Activated CD4-positive, alpha-beta T cell treated with anti-CD3 and anti-CD28 coated beads, Interleukin-2, amount 50 U/mL, for 24 hours (primary cell): ENCODE data around the gene CEP20.
A peak's percentile ranks its signal among the peaks of the same experiment; 100 is the strongest.
"Not testable (repeated sequence)": the region's sequence is repeated elsewhere in the genome, so short reads cannot be mapped to it uniquely, and the experiment has no call there.

Experiments used
- DNase-seq, 2 donors: peaks; one replicate each; pipeline ENCODE4 v3.0.0-alpha.2; 2020; ENCODE audit warnings: low read depth in 1 of 2, low spot score in 1 of 2

Gene CEP20, protein sequence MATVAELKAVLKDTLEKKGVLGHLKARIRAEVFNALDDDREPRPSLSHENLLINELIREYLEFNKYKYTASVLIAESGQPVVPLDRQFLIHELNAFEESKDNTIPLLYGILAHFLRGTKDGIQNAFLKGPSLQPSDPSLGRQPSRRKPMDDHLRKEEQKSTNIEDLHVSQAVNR

DNA sequence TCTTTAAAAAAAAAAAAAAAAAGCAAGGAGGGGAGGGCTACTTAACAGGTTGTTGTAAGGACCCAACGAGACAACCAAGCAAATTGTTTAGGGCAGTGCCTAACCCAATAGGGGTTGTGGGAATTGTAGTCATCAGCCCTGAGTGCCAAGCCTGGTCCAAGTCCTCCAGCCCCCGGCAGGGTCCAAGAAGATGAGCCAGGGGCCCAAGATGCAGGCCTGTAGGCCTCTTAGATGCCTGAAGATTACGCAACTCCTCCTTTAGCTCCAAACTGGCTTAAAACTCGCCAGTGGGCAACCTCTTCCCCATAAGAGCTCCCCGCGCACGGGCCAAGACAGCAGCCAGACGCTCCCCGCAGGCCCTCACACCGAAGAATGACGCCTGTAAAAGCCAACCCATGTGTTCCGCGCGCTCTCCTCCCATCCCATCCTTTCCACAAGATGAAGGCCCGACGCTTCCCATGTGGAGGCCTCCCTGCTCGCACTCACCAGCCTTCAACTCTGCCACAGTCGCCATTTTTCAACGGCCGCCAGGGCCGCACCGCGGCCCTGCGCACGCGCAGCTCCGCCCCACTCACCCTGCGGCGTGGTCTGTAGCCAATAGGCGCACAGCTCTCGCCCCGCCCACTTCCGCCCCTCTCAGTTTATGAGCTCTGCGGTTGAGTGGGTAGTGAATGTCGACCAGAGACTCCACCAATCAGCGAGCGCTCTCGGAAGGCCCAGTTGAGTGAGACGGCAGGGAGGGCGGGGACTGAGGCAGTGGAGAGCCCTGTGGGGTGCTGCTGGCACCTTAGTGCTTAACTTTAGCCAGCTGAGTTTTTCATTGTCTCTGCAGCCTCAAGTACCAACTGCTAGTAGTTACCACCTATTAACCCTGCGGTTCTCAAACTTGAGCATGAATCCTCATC is at the start of gene CEP20:
Gene CEP20 (minus strand): TSS at position 532 of the 905 bp plus-strand sequence. CDS start 18 bp downstream, at position 514.
- DNase-seq: peak; percentile 98 to 100

DNA sequence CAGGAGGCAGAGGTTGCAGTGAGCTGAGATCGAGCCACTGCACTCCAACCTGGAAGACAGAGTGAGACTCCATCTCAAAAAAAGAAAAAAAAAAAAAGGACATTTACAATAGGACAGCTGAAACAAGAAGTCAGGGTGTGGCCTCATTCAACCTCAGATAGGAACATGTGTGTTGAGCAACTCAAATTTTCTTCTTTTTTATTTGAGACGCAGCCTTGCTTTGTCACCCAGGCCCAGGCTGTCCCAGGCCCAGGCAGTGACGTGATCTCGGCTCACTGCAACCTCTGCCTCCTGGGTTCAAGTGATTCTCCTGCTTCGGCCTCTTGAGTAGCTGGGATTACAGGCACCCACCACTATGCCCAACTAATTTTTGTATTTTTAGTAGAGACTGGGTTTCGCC is 48.4 kb upstream of the CEP20 start:
- DNase-seq: not testable (repeated sequence)

DNA sequence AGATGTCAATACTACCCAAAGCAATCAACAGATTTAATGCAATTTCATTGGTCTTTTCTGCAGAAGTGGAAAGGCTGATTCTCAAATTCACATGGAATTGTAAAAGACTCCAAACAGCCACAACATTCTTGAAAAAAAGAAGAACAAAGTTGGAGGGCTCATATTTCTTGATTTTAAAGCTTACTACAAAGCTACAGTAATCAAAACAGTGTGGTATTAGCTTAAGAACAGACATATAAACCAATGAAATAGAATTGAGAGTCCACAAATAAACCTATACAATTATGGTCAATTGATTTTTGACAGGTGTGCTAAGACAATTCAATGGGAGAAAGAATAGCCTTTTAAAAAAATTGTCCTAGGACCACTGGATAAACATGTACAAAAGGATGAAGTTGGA is 46.6 kb upstream of the CEP20 start:
- no peak for DNase-seq

DNA sequence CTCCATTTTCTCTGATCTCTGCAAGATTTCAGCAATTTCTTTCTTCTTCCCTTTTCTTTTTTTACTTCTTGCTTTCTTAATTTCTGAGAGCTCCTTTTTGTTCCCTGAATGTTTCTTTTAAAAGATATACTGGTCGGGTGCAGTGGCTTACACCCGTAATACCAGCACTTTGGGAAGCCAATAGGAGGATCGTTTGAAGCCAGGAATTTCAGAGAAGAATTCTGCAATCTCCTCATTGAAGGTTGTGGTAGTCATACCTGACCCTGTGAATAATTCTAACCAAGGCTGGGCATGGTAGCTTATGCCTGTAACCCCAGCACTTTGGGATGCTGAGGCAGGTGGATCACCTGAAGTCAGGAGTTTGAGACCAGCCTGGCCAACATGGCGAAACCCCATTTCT is 45.4 kb upstream of the CEP20 start:
- DNase-seq: no peak

DNA sequence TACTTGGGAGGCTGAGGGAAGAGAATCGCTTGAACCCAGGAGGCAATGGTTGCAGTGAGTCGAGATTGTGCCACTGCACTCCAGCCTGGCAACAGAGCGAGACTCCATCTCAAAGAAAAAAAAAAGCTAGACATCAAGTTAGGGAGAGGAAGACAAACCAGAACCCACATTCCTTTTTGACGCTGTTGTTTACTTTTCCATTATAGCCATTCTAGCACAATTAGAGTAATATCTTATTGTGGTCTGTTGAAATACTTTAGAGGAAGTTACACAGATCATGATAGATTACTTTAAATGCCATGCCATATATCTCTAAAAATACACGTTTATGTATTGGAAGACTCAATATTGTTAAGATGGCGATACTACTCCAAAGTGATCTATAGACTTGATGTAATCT is 44.5 kb upstream of the CEP20 start:
- DNase-seq: no peak

DNA sequence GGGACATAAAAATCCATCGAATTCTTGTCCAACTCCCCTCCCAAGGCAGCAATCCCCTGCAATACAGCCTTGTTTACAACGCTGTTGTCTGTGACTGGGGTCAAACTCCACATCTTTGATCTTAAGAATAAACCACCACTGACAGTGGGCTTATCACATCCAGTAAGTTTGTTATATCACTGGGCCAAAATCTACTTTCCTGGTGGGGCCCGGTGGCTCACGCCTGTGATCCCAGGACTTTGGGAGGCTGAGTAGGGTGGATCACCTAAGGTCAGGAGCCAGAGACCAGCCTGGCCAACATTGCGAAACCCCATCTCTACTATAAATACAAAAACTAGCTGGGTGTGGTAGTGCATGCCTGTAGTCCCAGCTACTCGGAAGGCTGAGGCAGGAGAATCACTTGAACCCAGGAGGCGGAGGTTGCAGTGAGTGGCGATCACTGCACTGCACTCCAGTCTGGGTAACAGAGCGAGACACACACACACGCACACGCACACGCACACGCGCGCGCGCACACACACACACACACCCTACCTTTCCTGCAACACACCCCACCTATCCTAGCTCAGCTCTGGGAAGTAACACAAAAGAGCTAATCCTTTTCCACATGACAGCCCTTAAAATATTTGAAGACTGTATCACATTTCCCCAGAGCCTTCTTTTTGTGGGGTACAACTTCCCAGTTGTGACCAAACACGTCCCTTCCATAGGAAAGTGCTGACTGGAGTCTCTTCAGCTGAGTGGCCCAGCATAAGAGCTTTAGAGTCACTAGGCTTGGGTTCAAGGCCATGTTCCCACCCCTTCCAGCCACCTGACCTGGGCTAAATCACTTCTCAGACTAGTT is 40.1 kb upstream of the CEP20 start:
- DNase-seq: no peak

DNA sequence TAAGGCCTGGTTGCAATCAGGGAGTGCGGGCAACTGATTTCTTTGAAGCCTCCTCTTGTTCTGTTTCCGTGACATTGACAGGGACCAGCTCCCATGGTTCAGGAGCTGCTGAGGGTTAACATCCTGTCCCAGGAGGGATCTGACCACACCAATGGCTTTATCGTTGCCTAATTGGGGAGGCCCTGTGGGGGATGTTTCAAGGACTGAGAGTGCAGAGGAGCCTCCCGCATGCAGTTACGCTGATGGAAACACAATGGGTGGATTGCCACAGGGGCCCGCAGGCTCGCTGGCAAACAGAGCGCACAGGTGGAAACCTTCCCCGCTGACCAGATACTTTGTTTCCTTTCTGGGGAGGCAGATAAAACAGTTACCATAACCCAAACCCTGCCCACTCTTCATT is 37.2 kb upstream of the CEP20 start:
- DNase-seq: no peak

DNA sequence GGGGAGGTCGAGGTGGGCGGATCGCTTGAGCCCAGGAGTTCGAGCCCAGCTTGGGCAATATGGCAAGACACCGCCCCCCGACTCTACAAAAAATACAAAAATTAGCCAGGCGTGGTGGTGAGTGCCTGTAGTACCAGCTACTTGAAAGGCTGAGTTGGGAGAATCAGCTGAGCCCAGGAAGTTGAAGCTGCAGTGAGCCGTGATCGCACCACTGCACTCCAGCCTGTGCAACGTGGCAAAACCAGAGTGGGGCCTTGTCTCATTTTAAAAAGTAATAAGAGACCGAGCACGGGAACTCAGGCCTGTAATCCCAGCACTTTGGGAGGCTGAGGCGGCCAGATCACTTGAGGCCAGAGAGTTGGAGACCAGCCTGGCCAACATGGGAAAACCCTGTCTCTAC is 36.6 kb upstream of the CEP20 start:
- DNase-seq: no peak

DNA sequence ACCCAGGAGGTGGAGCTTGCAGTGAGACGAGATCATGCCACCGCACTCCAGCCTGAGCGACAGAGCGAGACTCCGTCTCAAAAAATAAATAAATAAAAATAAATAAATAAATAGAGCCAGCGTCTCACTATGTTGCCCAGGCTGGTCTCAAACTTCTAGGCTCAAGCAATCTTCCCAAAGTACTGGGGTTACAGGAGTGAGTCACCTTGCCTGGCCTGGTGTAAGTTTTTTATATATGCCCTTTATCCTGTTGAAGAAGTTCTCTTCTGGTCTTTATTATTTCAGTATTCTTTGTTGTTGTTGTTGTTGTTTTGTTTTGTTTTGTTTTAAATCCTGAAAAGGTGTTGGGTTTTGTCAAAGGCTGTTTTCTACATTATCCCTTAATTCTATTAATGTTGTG is 30.9 kb upstream of the CEP20 start:
- DNase-seq: no peak

DNA sequence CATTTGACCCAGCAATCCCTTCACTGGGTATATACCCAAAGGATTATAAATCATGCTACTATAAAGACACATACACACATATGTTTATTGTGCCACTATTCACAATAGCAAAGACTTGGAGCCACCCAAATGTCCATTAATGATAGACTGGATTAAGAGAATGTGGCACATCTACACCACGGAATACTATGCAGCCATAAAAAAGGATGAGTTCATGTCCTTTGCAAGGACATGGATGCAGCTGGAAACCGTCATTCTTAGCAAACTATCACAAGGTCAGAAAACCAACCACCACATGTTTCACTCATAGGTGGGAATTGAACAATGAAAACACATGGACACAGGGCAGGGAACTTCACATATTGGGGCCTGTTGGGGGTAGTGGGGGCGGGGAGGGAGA is 29.9 kb upstream of the CEP20 start:
- DNase-seq: not testable (repeated sequence)

DNA sequence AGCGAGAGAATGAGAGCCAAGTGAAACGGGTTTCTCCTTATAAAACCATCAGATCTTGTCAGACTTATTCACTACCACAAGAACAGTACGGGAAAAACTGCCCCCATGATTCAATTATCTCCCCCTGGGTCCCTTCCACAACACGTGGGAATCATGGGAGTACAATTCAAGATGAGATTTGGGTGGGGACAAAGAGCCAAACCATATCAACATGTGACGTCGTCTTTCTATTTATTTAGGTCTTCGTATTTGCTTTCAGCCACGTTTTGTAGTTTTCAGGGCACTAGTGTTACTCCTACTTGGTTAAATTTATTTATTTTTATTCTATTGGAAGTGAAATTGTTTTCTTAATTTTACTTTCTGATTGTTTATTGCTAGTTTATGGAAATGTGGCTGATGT is 27.9 kb upstream of the CEP20 start:
- no peak for DNase-seq

DNA sequence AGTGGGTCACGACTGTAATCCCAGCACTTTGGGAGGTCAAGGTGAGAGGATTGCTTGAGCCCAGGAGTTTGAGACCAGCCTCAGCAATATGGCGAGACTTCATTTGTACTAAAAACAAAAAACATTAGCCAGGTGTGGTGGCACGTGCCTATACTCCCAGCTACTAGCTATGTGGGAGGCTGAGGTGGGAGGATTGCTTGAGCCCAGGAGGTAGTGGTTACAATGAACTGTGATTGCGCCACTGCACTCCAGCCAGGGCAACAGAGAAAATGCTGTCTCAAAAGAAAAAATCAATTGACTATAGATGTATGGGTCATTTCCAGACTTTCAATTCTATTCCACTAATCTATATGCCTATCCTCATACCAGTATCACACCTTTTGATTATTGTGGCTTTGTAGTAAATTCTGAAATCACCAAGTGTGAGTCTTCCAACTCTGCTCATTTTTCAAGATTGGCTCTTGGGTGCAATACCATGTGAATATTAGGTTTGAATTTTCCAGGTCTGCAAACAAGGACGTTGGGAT is 27.2 kb upstream of the CEP20 start:
- DNase-seq: no peak

DNA sequence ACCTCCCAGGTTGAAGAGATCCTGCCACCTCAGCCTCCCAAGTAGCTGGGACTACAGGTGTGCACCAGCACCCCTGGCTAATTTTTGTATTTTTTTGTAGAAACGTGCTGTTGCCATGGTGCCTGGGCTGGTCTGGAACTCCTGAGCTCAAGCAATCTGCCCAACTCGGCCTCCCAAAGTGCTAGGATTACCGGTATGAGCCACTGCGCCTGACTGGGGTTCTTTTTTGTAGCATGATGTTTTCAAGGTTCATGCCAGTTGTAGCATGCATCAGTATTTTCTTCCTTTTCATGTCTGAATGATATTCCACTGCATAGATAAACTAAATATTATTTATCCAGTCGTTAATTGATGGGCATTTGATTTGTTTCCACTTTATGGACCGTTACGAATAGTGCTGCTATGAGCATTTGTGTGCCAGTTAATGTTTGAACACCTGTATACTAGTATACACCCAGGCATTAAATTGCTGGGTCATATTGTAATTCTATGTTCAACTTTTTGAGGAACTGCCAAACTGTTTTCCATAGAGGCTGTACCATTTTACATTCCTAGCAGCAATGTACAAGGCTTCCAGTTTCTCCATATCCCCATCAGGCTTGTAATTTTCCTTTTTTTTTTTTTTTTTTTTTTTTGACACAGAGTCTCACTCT is 24.8 kb upstream of the CEP20 start:
- no peak for DNase-seq

DNA sequence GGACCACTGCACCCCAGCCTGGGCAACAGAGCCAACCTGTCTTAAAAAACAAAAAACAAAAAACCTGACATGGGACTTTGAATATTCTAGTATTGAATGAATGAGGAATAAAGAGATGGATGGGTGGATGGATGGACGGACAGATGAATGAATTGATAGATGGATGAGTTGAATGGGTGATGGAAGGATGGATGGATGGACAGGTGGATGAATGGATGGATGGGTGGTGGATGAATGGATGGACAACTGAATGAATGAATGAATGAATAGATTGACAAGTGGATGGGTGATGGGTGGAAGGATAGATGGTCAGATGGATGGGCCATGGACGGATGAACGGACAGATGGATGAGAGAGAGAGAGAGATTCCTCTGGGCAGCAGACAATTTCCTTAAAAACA is 22.8 kb upstream of the CEP20 start:
- DNase-seq: no peak

DNA sequence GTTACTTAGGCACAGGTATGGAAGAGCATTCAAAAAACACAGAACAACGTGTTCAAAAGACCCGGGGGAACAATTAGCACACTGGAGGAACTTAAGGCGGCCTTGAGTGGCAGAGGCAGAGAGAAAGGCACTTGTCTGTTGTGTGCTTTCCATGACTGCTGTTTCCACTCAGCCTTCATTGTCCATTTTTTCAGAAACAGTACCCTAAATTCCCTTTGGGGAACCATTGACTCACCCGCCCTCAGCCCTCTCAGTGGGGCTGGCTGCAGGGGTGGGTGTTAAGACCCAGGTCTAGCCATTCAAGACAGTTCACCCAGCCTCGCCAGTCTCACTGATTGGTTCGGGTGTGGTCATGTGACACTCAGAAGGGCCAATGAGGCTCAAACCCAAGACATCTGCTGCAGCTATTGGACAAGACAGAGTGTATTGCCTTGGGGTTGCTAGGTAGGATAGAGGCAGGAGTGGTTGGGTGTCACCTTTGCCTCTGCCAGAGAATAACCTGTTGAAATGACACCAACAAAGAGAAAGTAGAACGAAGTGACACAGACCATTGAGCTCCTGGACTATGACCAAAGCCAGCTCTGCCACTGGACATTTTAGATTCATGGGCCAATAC is 19.6 kb upstream of the CEP20 start:
- peak in 1 of 2 donors; percentile 13 for DNase-seq

DNA sequence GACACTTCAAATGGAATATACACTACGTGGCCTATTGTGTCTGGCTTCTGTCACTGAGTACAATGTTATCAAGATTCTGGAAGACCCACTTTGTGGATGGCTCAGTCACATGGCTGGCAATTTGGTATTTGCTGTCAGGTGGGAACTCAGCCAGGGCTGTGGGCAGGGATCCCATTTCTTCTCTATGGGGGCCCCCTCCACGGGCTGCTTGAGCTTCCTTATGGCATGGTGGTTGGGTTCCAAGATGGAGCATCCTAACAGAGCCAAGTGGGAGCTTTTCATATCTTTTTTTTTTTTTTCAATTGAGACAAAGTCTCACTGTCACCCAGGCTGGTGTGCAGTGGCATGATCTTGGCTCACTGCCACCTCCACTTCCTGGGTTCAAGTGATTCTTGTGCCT is 18.0 kb upstream of the CEP20 start:
- DNase-seq: no peak

DNA sequence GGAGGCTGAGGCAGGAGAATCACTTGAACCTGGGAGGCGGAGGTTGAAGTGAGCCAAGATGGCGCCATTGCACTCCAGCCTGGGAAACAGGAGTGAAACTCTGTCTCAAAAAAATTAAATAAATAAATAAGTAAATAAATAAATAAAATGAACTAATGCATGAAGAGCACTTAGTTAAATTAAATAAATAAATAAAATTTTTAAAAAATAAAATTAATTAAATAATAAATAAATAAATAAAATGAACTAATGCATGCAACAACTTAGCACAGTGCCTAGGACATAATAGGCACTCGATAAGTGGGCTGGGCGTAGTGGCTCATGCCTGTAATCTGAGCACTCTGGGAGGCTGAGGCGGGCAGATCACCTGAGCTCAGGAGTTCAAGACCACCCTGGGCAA is 15.6 kb upstream of the CEP20 start:
- DNase-seq: no peak

DNA sequence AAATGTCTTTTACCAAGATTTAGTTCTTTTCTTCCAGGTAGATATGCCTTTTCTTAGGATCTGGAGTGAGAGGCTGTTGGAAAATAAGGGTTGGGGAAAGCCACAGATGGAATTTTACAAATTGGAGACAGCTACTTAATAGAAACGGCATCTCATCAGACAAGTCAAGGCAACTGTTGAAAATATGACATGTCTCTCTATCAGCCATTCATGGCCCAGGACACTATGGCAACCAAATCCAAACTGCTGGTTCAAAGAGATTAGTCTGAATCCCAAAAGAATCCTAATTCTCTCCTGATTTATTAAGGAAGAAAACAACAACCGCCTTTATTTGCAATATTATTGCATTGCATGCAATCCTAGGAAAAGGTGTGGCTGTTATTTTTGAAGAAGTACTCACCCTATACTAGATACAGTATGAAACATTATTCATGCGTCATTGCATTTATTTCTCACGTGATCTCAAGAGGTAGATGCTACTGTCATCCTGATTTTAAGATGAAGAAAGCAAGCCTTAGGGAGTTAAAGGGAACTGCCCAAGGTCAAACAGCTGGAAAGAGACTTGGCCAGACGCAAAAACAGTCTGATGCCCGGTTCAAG is 12.6 kb upstream of the CEP20 start:
- DNase-seq: no peak

DNA sequence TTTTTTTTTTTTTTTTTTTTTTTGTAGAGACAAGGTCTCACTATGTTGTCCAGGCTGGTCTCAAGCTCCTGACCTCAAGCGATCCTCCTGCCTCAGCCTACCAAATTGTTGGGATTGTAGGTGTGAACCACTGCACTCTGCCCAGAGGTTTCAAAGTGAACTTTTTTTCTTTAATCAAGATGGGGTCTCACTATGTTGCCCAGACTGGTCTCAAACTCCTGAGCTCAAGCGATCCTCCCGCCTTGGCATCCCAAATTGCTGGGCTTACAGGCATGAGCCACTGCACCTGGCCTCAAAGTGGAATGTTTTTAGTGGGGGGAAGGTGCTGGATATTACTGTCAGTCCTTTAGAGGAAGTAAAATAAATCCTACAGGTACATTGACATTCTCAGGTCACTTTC is 12.0 kb upstream of the CEP20 start:
- no peak for DNase-seq

DNA sequence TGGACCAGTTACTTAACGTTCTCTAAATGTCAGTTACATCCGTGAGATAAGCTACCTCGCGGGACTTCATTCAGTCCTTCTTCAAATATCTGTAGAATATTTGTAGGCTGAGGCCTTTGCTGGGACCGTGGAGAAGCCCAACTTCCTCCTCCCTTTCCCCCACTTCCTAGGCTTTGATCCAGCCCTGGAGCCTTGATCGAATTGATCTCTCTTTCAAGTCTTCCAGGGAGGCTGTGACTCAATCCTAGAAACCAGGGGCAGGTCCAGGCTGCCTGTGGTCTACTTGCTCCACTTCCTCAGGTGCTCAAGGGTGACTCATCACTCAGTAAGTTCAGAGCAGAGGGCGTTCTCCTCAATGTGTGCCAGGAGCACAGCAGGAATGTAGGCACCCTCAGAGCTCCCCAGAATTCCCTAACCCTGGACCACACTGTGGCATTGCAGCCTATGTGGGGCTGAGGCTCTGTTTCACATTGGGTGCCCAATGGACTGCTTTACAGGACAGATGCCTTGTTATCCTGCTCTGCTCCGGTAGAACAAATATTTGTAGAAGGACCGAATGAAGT is 11.2 kb upstream of the CEP20 start:
- no peak for DNase-seq
